CD4-positive, alpha-beta T cell treated with Interleukin-17A for 1 hour (primary cell): ENCODE measurements around the gene MED14.
"Not testable (repeated sequence)": the region's sequence is repeated elsewhere in the genome, so short reads cannot be mapped to it uniquely, and the experiment has no call there.

Experiments used
- DNase-seq: peaks from one replicate; pipeline ENCODE4 v3.0.0-alpha.2; 2020

Gene MED14

GRCh38 chrX:40735325-40736169, at the start of gene MED14:
Gene MED14, minus strand, starts transcription at chrX:40735542. Its CDS starts 130 bp downstream, at chrX:40735412.
- peak; percentile 93 for DNase-seq

GRCh38 chrX:40784516-40785151, 49.3 kb upstream of the MED14 start:
- DNase-seq = no peak

- not testable (repeated sequence) for DNase-seq
These were observed 47.4 kb upstream of the MED14 start for GRCh38 chrX:40782644-40783259.

- no peak for DNase-seq
These were observed 45.6 kb upstream of the MED14 start for GRCh38 chrX:40780951-40781350.

GRCh38 chrX:40780082-40780481, 44.7 kb upstream of the MED14 start:
- no peak for DNase-seq

GRCh38 chrX:40778861-40779575, 43.7 kb upstream of the MED14 start:
- no peak for DNase-seq

- DNase-seq = no peak
These were observed 38.5 kb upstream of the MED14 start for GRCh38 chrX:40773809-40774208.

GRCh38 chrX:40773188-40773587, 37.8 kb upstream of the MED14 start:
- no peak for DNase-seq

- DNase-seq = no peak
These were observed 36.9 kb upstream of the MED14 start for GRCh38 chrX:40772290-40772689.

GRCh38 chrX:40761762-40762161, 26.4 kb upstream of the MED14 start:
- DNase-seq = no peak

- DNase-seq = no peak
These were observed 24.0 kb upstream of the MED14 start for GRCh38 chrX:40759374-40759773.

- no peak for DNase-seq
These were observed 21.7 kb upstream of the MED14 start for GRCh38 chrX:40757058-40757457.

GRCh38 chrX:40755291-40756249, 20.2 kb upstream of the MED14 start:
- DNase-seq = no peak

GRCh38 chrX:40749681-40750494, 14.5 kb upstream of the MED14 start:
- DNase-seq = no peak

GRCh38 chrX:40748977-40749376, 13.6 kb upstream of the MED14 start:
- no peak for DNase-seq

- DNase-seq = no peak
These were observed 11.2 kb upstream of the MED14 start for GRCh38 chrX:40746521-40746920.

GRCh38 chrX:40736170-40736505, 796 bp upstream of the MED14 start:
- DNase-seq = no peak

GRCh38 chrX:40734971-40735324, 394 bp downstream of the MED14 start:
- no peak for DNase-seq

GRCh38 chrX:40733706-40734105, 1.6 kb downstream of the MED14 start:
- no peak for DNase-seq

GRCh38 chrX:40732499-40732898, 2.8 kb downstream of the MED14 start:
- DNase-seq = not testable (repeated sequence)
